K562 (cell line): ENCODE data around the gene CENPA. TPM values are rescaled to one million over a fixed set of nuclear protein-coding genes. Genes with fewer than 3 reads are reported as not detected.

Experiments used
- AFF1 ChIP-seq, 2 experiments: fragments of 450-650 bp; IDR thresholded peaks; 2 replicates each; pipeline ENCODE4 v1.6.1; 2018; ENCODE audit warnings: mild to moderate bottlenecking in 2 of 2, low read depth in 1 of 2; ENCODE audit not compliant: partially characterized antibody in 2 of 2
- ZBTB26 ChIP-seq: fragments of 450-650 bp; formaldehyde crosslinking; IDR thresholded peaks from 2 replicates; pipeline ENCODE4 v1.4.0; 2022; ENCODE audit warnings: missing genetic modification characterization
- ZBTB34 ChIP-seq: fragments of 250-450 bp; sonication (Bioruptor Pico); IDR thresholded peaks from 2 replicates; pipeline ENCODE4 v1.8.0; 2021; ENCODE audit warnings: mild to moderate bottlenecking, moderate library complexity
- ZBTB7A ChIP-seq: IDR thresholded peaks from 2 replicates; pipeline ENCODE4 v1.6.1; 2011; ENCODE audit warnings: low read depth, mild to moderate bottlenecking, low read length, moderate library complexity, borderline replicate concordance; ENCODE audit not compliant: control insufficient read depth
- ZNF717 ChIP-seq: fragments of 250-450 bp; sonication (Bioruptor Pico); IDR thresholded peaks from 2 replicates; pipeline ENCODE4 v1.5.0; 2021
- polyA plus RNA-seq, 8 experiments: library from polyadenylated mRNA; depleted of rRNA in 4 of 8; stranded (reverse) in 5 of 8; unstranded in 3 of 8; fragments of >200 nt; fragmentation: Nextera tagmentation in 2 of 8; fragmentation: Illumina TruSeq in 1 of 8; extraction: Ambion mirVana in 2 of 8; extraction: Trizol in 1 of 8; gene quantifications; 2 replicates each; pipeline versions ENCODE4 v1.2.1 to v1.2.3, GENCODE V29; 2011 to 2014; ENCODE audit warnings: inconsistent platforms in 1 of 8, missing spikeins in 1 of 8
- total RNA-seq, 7 experiments: library from RNA; depleted of rRNA in 6 of 7; stranded (reverse); fragments of >200 nt in 6 of 7; fragmentation: Illumina TruSeq in 2 of 7; extraction: Trizol in 2 of 7; gene quantifications; 2 replicates each; pipeline versions ENCODE4 v1.2.1 to v1.2.3, GENCODE V29; 2011 to 2021; ENCODE audit warnings: low replicate concordance in 1 of 7

The CENPA gene
- total and polyA plus RNA-seq, 9 of the 15 experiments (the other 6 are each of a cell fraction or from before 2014, with no cell fraction given): 11.3 to 61.7 (median 44.7) TPM

- TF ChIP-seq AFF1 (IDR thresholded peaks at IDR 0.05; ENCODE audit: low read depth in 1 of 2, partially characterized antibody in 2 of 2): no peak
- TF ChIP-seq ZBTB34 (CRISPR knock-in tag): no peak
- TF ChIP-seq ZNF717: no peak
- TF ChIP-seq ZBTB7A: no peak
- no peak for TF ChIP-seq ZBTB26 (CRISPR knock-in tag)
Observed at GRCh38 chr2:26746934-26747333, 38.9 kb upstream of the CENPA start (continued).
